Mesendoderm (in vitro differentiated cells): ENCODE measurements around the gene TECPR2.

Experiments
- DNase-seq: peaks from one replicate; pipeline ENCODE4 v3.0.0; 2013
- H2AK5ac ChIP-seq: 2 replicates; pipeline ENCODE4 v1.6.1; 2013; ENCODE audit warnings: low read length, inconsistent platforms
- H2BK120ac ChIP-seq: 2 replicates; pipeline ENCODE4 v1.6.1; 2013; ENCODE audit warnings: low read depth, mild to moderate bottlenecking, low read length, moderate library complexity, mixed read lengths
- H2BK15ac ChIP-seq: replicated peaks from 2 replicates; pipeline ENCODE4 v1.6.1; 2013; ENCODE audit warnings: low read depth, mild to moderate bottlenecking, moderate library complexity
- H2BK5ac ChIP-seq: 2 replicates; pipeline ENCODE4 v1.6.1; 2013; ENCODE audit warnings: low read length, inconsistent platforms
- H3K18ac ChIP-seq: 2 replicates; pipeline ENCODE4 v1.6.1; 2013; ENCODE audit warnings: mild to moderate bottlenecking, low read length, mixed read lengths
- H3K23ac ChIP-seq: one replicate; pipeline ENCODE4 v1.6.1; 2013; ENCODE audit warnings: low read length
- H3K27ac ChIP-seq: 2 replicates; pipeline ENCODE4 v1.5.1; 2013; ENCODE audit warnings: low read depth, mild to moderate bottlenecking, inconsistent platforms, low read length, moderate library complexity
- H3K27me3 ChIP-seq: 2 replicates; pipeline ENCODE4 v1.6.1; 2013; ENCODE audit warnings: low read length, control low read depth, mild to moderate bottlenecking, inconsistent platforms; ENCODE audit not compliant: insufficient read depth, poor library complexity
- H3K36me3 ChIP-seq: 2 replicates; pipeline ENCODE4 v1.6.1; 2013; ENCODE audit warnings: low read length, inconsistent platforms; ENCODE audit not compliant: control insufficient read depth, insufficient read depth
- H3K4ac ChIP-seq: one replicate; pipeline ENCODE4 v1.6.1; 2013; ENCODE audit warnings: low read depth, mild to moderate bottlenecking, low read length, moderate library complexity
- H3K4me1 ChIP-seq: 2 replicates; pipeline ENCODE4 v1.6.1; 2013; ENCODE audit warnings: low read depth, low read length, inconsistent platforms; ENCODE audit not compliant: control insufficient read depth
- H3K4me2 ChIP-seq: 2 replicates; pipeline ENCODE4 v1.6.1; 2013; ENCODE audit warnings: low read length
- H3K4me3 ChIP-seq: 2 replicates; pipeline ENCODE4 v1.5.1; 2013; ENCODE audit warnings: mild to moderate bottlenecking, low read length
- H3K56ac ChIP-seq: one replicate; pipeline ENCODE4 v1.6.1; 2013; ENCODE audit warnings: low read length
- H3K79me1 ChIP-seq: 2 replicates; pipeline ENCODE4 v1.6.1; 2013; ENCODE audit warnings: low read length, inconsistent platforms
- H3K79me2 ChIP-seq: 2 replicates; pipeline ENCODE4 v1.6.1; 2013; ENCODE audit warnings: mild to moderate bottlenecking, low read length; ENCODE audit not compliant: control insufficient read depth, insufficient read depth
- H3K9ac ChIP-seq: 2 replicates; pipeline ENCODE4 v1.6.1; 2013; ENCODE audit warnings: low read length, inconsistent platforms
- H4K5ac ChIP-seq: one replicate; pipeline ENCODE4 v1.6.1; 2013; ENCODE audit warnings: low read length
- H4K8ac ChIP-seq: one replicate; pipeline ENCODE4 v1.6.1; 2013; ENCODE audit warnings: low read depth, mild to moderate bottlenecking, control low read depth, low read length, moderate library complexity
- WGBS: extraction: QIAGEN DNeasy Blood & Tissue Kit; methylation state at CpG from one replicate; pipeline ENCODE4 v1.1.7; 2013; ENCODE audit warnings: low lambda C conversion rate, missing lambda C conversion rate; ENCODE audit not compliant: insufficient coverage; ENCODE audit errors: extremely low coverage; 5-methylcytosine and 5-hydroxymethylcytosine counted together

TECPR2 gene

GRCh38 chr14:102500713-102501112 lies 138.0 kb downstream of the TECPR2 start:
- Histone ChIP-seq H3K4ac (no peak overlapping the region), H3K27me3 (no peaks in the 10 kb centered on the region), H3K23ac (no peak overlapping the region), H3K27ac (no peak overlapping the region), H3K4me2 (no peak overlapping the region), H3K4me3 (no peak overlapping the region), H3K9ac (no peak overlapping the region), H3K79me1 (no peaks in the 10 kb centered on the region), H3K79me2 (no peaks in the 10 kb centered on the region), H3K36me3 (no peaks in the 10 kb centered on the region), H2AK5ac (no peak overlapping the region), H3K4me1 (no peaks in the 10 kb centered on the region), H4K5ac (no peak overlapping the region), H2BK5ac (no peak overlapping the region), H2BK120ac (no peak overlapping the region), H2BK15ac (no peak overlapping the region), H3K18ac (no peak overlapping the region), H3K56ac (no peak overlapping the region), H4K8ac (no peak overlapping the region)
- DNase-seq, result no peak
- no CpG with 5 or more reads among the region's 3 CpGs for WGBS

GRCh38 chr14:102501751-102502315 lies 139.1 kb downstream of the TECPR2 start:
- Histone ChIP-seq H3K79me1 (no peaks in the 10 kb centered on the region), H2BK5ac (no peak overlapping the region), H3K27me3 (no peaks in the 10 kb centered on the region), H4K8ac (no peak overlapping the region), H3K18ac (no peak overlapping the region), H2BK15ac (no peak overlapping the region), H2AK5ac (no peak overlapping the region), H3K23ac (no peak overlapping the region), H3K56ac (no peak overlapping the region), H2BK120ac (no peak overlapping the region), H3K4me2 (no peak overlapping the region), H3K4me1 (no peaks in the 10 kb centered on the region), H3K4ac (no peak overlapping the region), H3K79me2 (no peaks in the 10 kb centered on the region), H3K27ac (no peak overlapping the region), H4K5ac (no peak overlapping the region), H3K36me3 (no peaks in the 10 kb centered on the region), H3K9ac (no peak overlapping the region), H3K4me3 (no peak overlapping the region)
- no peak for DNase-seq
- WGBS, result no CpG with 5 or more reads among the region's 20 CpGs

- Histone ChIP-seq H2BK15ac (no peak overlapping the region), H3K4ac (no peak overlapping the region), H3K4me3 (no peak overlapping the region), H3K23ac (no peak overlapping the region), H3K27me3 (no peaks in the 10 kb centered on the region), H3K27ac (no peak overlapping the region), H3K79me1 (no peaks in the 10 kb centered on the region), H2BK120ac (no peak overlapping the region), H4K5ac (no peak overlapping the region), H3K79me2 (no peaks in the 10 kb centered on the region), H3K18ac (no peak overlapping the region), H2BK5ac (no peak overlapping the region), H3K56ac (no peak overlapping the region), H4K8ac (no peak overlapping the region), H3K4me1 (no peaks in the 10 kb centered on the region), H3K9ac (no peak overlapping the region), H2AK5ac (no peak overlapping the region), H3K36me3 (no peaks in the 10 kb centered on the region), H3K4me2 (no peak overlapping the region)
- WGBS, result no CpG with 5 or more reads among the region's 10 CpGs
- no peak for DNase-seq
Observed at GRCh38 chr14:102502571-102502970, 139.8 kb downstream of the TECPR2 start.

GRCh38 chr14:102503641-102504327 lies 141.0 kb downstream of the TECPR2 start:
- H3K56ac ChIP-seq, result no peak overlapping the region
- WGBS, result no CpG with 5 or more reads among the region's 12 CpGs
- no peak overlapping the region for H3K9ac ChIP-seq
- no peak overlapping the region for H2BK120ac ChIP-seq
- no peak overlapping the region for H4K5ac ChIP-seq
- no peaks in the 10 kb centered on the region for H3K36me3 ChIP-seq
- H2AK5ac ChIP-seq, result no peak overlapping the region
- no peak overlapping the region for H2BK15ac ChIP-seq
- H4K8ac ChIP-seq, result no peak overlapping the region
- H3K18ac ChIP-seq, result no peak overlapping the region
- H3K27ac ChIP-seq, result no peak overlapping the region
- H3K4ac ChIP-seq, result no peak overlapping the region
- no peak overlapping the region for H3K23ac ChIP-seq
- no peaks in the 10 kb centered on the region for H3K4me1 ChIP-seq
- peaks cover 2% of the 10 kb centered on the region for H3K79me1 ChIP-seq
- no peaks in the 10 kb centered on the region for H3K79me2 ChIP-seq
- H3K4me3 ChIP-seq, result no peak overlapping the region
- no peaks in the 10 kb centered on the region for H3K27me3 ChIP-seq
- H2BK5ac ChIP-seq, result no peak overlapping the region
- DNase-seq, result no peak
- H3K4me2 ChIP-seq, result no peak overlapping the region

GRCh38 chr14:102504328-102504999 lies 141.7 kb downstream of the TECPR2 start:
- WGBS, result no CpG with 5 or more reads among the region's 18 CpGs
- DNase-seq, result no peak
- no peak overlapping the region for H3K27ac ChIP-seq

More at GRCh38 chr14:102504328-102504999, 141.7 kb downstream of the TECPR2 start:
- Histone ChIP-seq H3K27me3 (no peaks in the 10 kb centered on the region), H2BK5ac (no peak overlapping the region), H4K5ac (no peak overlapping the region), H2BK120ac (no peak overlapping the region), H3K79me2 (no peaks in the 10 kb centered on the region), H3K36me3 (no peaks in the 10 kb centered on the region), H3K4me3 (no peak overlapping the region), H3K4ac (no peak overlapping the region), H2BK15ac (no peak overlapping the region), H3K4me1 (no peaks in the 10 kb centered on the region), H2AK5ac (no peak overlapping the region), H3K56ac (peak overlapping the region; percentile 15), H3K9ac (no peak overlapping the region), H4K8ac (no peak overlapping the region), H3K23ac (no peak overlapping the region), H3K4me2 (no peak overlapping the region), H3K79me1 (peaks cover 2% of the 10 kb centered on the region), H3K18ac (no peak overlapping the region)
